KMS-11 (cell line): ENCODE data around the gene ZP2.
"Not testable (repeated sequence)": the region's sequence is repeated elsewhere in the genome, so short reads cannot be mapped to it uniquely, and the experiment has no call there.

ENCODE experiments used
- H2AFZ ChIP-seq: fragments of 200-600 bp; sonication (generic); 2 replicates; pipeline ENCODE4 v1.6.1; 2016; ENCODE audit warnings: antibody characterized with exemption, mixed run types, low read depth
- H3K27ac ChIP-seq: fragments of 200-600 bp; sonication (generic); 2 replicates; pipeline ENCODE4 v1.6.1; 2016; ENCODE audit warnings: mild to moderate bottlenecking, mixed run types
- H3K27me3 ChIP-seq: fragments of 200-600 bp; sonication (generic); 2 replicates; pipeline ENCODE4 v1.6.1; 2017; ENCODE audit warnings: mild to moderate bottlenecking, low read depth, mixed run types, moderate library complexity; ENCODE audit not compliant: insufficient read depth
- H3K36me3 ChIP-seq: fragments of 200-600 bp; sonication (generic); 2 replicates; pipeline ENCODE4 v1.6.1; 2017; ENCODE audit warnings: mild to moderate bottlenecking, mixed run types; ENCODE audit not compliant: insufficient read depth
- H3K4me1 ChIP-seq: fragments of 200-600 bp; sonication (generic); 2 replicates; pipeline ENCODE4 v1.6.1; 2016; ENCODE audit warnings: mild to moderate bottlenecking, low read depth, mixed run types; ENCODE audit not compliant: poor library complexity, severe bottlenecking
- H3K4me2 ChIP-seq: fragments of 200-600 bp; sonication (generic); 2 replicates; pipeline ENCODE4 v1.7.0; 2016; ENCODE audit warnings: mild to moderate bottlenecking, mixed run types
- H3K4me3 ChIP-seq: fragments of 200-600 bp; sonication (generic); IDR thresholded peaks from 2 replicates; pipeline ENCODE4 v1.6.1; 2017; ENCODE audit warnings: low read depth, low read length, mixed read lengths; ENCODE audit not compliant: insufficient read depth
- H3K79me2 ChIP-seq: fragments of 200-600 bp; sonication (generic); 2 replicates; pipeline ENCODE4 v1.6.1; 2016; ENCODE audit warnings: low read depth, mixed run types; ENCODE audit not compliant: insufficient read depth
- H3K9ac ChIP-seq: fragments of 200-600 bp; sonication (generic); 2 replicates; pipeline ENCODE4 v1.6.1; 2016; ENCODE audit warnings: mild to moderate bottlenecking, mixed run types
- H4K20me1 ChIP-seq: fragments of 200-600 bp; sonication (generic); 2 replicates; pipeline ENCODE4 v1.6.1; 2016; ENCODE audit warnings: mild to moderate bottlenecking, mixed run types; ENCODE audit not compliant: insufficient read depth
- CTCF ChIP-seq: fragments of 200-600 bp; sonication (generic); conservative IDR thresholded peaks from 2 replicates; pipeline ENCODE4 v1.6.1; 2017; ENCODE audit warnings: low read depth, mild to moderate bottlenecking, antibody characterized with exemption, low read length, moderate library complexity, mixed read lengths

Gene ZP2

GRCh38 chr16:21175397-21175796 is 36.0 kb downstream of the ZP2 start:
- Histone ChIP-seq H3K27me3 (no peaks in the 10 kb centered on the region), H3K36me3 (no peaks in the 10 kb centered on the region), H3K4me3 (no peak overlapping the region), H4K20me1 (no peaks in the 10 kb centered on the region), H3K4me1 (no peaks in the 10 kb centered on the region), H3K79me2 (no peaks in the 10 kb centered on the region), H3K4me2 (no peak overlapping the region), H2AFZ (no peak overlapping the region), H3K9ac (no peak overlapping the region), H3K27ac (no peak overlapping the region)
- no peak for TF ChIP-seq CTCF

- no peak overlapping the region for H3K4me3 ChIP-seq
- H3K4me2 ChIP-seq, result no peak overlapping the region
- no peaks in the 10 kb centered on the region for H3K36me3 ChIP-seq
- no peaks in the 10 kb centered on the region for H3K4me1 ChIP-seq
- H3K27ac ChIP-seq, result no peak overlapping the region
- H4K20me1 ChIP-seq, result no peaks in the 10 kb centered on the region
- TF ChIP-seq CTCF, result no peak
- H2AFZ ChIP-seq, result no peak overlapping the region
- H3K27me3 ChIP-seq, result no peaks in the 10 kb centered on the region
- no peak overlapping the region for H3K9ac ChIP-seq
- no peaks in the 10 kb centered on the region for H3K79me2 ChIP-seq
Observed at GRCh38 chr16:21172650-21173049, 38.7 kb downstream of the ZP2 start.

GRCh38 chr16:21170116-21170515 is 41.3 kb downstream of the ZP2 start:
- not testable (repeated sequence) for H4K20me1 ChIP-seq, H3K9ac ChIP-seq, H3K27ac ChIP-seq, H3K27me3 ChIP-seq, H3K4me2 ChIP-seq, H3K4me1 ChIP-seq, H3K4me3 ChIP-seq, H3K36me3 ChIP-seq, H3K79me2 ChIP-seq, H2AFZ ChIP-seq

GRCh38 chr16:21169249-21169981 is 42.0 kb downstream of the ZP2 start:
- TF ChIP-seq CTCF, result no peak
- Histone ChIP-seq H3K79me2 (no peaks in the 10 kb centered on the region), H3K36me3 (no peaks in the 10 kb centered on the region), H3K4me3 (no peak overlapping the region), H2AFZ (no peak overlapping the region), H3K27me3 (no peaks in the 10 kb centered on the region), H3K9ac (no peak overlapping the region), H3K4me1 (no peaks in the 10 kb centered on the region), H4K20me1 (no peaks in the 10 kb centered on the region), H3K27ac (no peak overlapping the region), H3K4me2 (no peak overlapping the region)

- no peak overlapping the region for H2AFZ ChIP-seq
- no peak overlapping the region for H3K4me2 ChIP-seq
- H3K27ac ChIP-seq, result no peak overlapping the region
- no peak overlapping the region for H3K9ac ChIP-seq
- H3K27me3 ChIP-seq, result no peaks in the 10 kb centered on the region
- H3K4me3 ChIP-seq, result no peak overlapping the region
- H3K36me3 ChIP-seq, result no peaks in the 10 kb centered on the region
- H4K20me1 ChIP-seq, result no peaks in the 10 kb centered on the region
- no peaks in the 10 kb centered on the region for H3K4me1 ChIP-seq
- H3K79me2 ChIP-seq, result no peaks in the 10 kb centered on the region
- no peak for TF ChIP-seq CTCF
Observed at GRCh38 chr16:21167929-21168602, 43.3 kb downstream of the ZP2 start.
